Upper lobe of left lung (tissue), 4 donors: Measurements from ENCODE around the gene PDXK.

Experiments
- CTCF ChIP-seq, 6 experiments: fragments of 450-650 bp in 4 of 6; fragments of 200-600 bp in 2 of 6; sonication (generic) in 2 of 6; IDR thresholded peaks; one replicate each; pipeline ENCODE4 v1.5.1; 2016 to 2019; ENCODE audit warnings: antibody characterized with exemption in 6 of 6
- EP300 ChIP-seq, 4 donors: sonication (generic); formaldehyde crosslinking; IDR thresholded peaks; one replicate each; pipeline ENCODE4 v1.5.1; 2017; ENCODE audit warnings: antibody characterized with exemption in 4 of 4, control low read depth in 2 of 4
- POLR2A ChIP-seq, 4 donors: fragments of 450-650 bp; IDR thresholded peaks; one replicate each; pipeline ENCODE4 v1.5.1; 2016 to 2017; ENCODE audit warnings: antibody characterized with exemption in 4 of 4, mild to moderate bottlenecking in 2 of 4
- POLR2AphosphoS5 ChIP-seq, 2 donors: sonication (generic); formaldehyde crosslinking; IDR thresholded peaks; one replicate each; pipeline ENCODE4 v1.5.1; 2017; ENCODE audit warnings: antibody characterized with exemption in 2 of 2

- TF ChIP-seq CTCF (IDR thresholded peaks at IDR 0.05) (no peak), EP300 (IDR thresholded peaks at IDR 0.05) (no peak), POLR2AphosphoS5 (IDR thresholded peaks at IDR 0.05) (no peak), POLR2A (IDR thresholded peaks at IDR 0.05) (no peak)
These were observed 55.2 kb downstream of the PDXK start for GRCh38 chr21:43774163-43774562.
